Measurements from ENCODE around the gene PFKFB2. TPM values are rescaled to one million over a fixed set of nuclear protein-coding genes. Genes with fewer than 3 reads are reported as not detected.

Gene PFKFB2
- total RNA-seq, 1 donor from 2014 or later = 107 TPM

DNA sequence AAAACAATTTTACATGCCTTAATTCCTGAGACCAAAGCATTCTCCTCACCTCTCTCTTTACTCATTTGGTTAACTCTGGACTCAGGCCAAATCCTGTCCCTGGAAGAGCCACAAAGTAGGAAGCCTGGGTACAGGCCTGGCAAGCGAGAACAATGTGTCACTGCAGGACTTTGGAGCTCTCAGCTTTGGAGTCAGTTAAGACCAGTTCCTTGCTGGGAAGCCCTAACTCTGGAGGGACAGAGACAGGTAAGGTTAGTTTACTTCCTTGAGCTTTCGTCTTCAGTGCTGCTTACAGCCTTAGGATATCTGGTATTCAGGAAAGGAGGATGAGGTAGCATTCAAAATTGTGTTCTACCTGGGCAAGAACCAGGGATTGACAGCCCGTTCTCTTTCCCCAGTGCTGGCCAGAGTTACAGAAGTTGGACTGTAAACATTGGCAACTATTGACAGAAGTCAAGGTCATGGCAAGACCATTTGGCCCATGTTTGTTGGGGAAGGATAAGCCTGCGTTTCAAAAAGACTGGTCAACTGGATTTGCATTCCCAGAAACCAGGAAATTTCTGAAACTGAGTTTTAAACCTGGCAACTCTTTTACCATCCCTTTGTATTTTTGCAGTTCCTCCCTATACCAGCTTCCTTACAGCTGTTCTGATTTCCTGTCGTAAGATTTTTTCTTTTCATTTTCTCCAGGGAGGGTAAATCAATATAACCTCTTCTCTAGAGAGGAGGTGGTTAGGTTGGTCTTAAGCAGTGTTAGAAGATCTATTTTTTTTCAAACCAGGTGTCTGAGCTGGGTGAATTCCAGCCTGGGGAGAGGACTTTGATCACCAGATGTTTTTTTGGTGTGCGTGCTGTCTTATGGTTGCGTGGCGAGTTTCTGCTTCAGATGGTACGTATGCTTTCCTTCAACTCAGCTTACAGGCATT is 35.9 kb downstream of the PFKFB2 start, which contains the start of gene C4BPB:
Gene C4BPB (plus strand): TSS at position 160 of the 926 bp plus-strand sequence. CDS start 672 bp downstream, at position 832.
- Histone ChIP-seq H3K36me3 (no peaks in the 10 kb centered on the region), H3K4me1 (peaks cover 13% of the 10 kb centered on the region), H3K27ac (replicated peaks) (no peak within 1 kb of the TSS), H3K27me3 (ENCODE audit: low read depth) (no peaks in the 10 kb centered on the region), H3K9me3 (replicated peaks) (no peaks in the 10 kb centered on the region), H3K4me3 (no peak within 1 kb of the TSS)
- DNase-seq = no peak
- TF ChIP-seq, protein P1, sequence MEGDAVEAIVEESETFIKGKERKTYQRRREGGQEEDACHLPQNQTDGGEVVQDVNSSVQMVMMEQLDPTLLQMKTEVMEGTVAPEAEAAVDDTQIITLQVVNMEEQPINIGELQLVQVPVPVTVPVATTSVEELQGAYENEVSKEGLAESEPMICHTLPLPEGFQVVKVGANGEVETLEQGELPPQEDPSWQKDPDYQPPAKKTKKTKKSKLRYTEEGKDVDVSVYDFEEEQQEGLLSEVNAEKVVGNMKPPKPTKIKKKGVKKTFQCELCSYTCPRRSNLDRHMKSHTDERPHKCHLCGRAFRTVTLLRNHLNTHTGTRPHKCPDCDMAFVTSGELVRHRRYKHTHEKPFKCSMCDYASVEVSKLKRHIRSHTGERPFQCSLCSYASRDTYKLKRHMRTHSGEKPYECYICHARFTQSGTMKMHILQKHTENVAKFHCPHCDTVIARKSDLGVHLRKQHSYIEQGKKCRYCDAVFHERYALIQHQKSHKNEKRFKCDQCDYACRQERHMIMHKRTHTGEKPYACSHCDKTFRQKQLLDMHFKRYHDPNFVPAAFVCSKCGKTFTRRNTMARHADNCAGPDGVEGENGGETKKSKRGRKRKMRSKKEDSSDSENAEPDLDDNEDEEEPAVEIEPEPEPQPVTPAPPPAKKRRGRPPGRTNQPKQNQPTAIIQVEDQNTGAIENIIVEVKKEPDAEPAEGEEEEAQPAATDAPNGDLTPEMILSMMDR (IDR thresholded peaks at IDR 0.05; ENCODE audit: borderline replicate concordance) = no peak
- intact Hi-C loops (cut with micrococcal nuclease) = no loop called here

DNA sequence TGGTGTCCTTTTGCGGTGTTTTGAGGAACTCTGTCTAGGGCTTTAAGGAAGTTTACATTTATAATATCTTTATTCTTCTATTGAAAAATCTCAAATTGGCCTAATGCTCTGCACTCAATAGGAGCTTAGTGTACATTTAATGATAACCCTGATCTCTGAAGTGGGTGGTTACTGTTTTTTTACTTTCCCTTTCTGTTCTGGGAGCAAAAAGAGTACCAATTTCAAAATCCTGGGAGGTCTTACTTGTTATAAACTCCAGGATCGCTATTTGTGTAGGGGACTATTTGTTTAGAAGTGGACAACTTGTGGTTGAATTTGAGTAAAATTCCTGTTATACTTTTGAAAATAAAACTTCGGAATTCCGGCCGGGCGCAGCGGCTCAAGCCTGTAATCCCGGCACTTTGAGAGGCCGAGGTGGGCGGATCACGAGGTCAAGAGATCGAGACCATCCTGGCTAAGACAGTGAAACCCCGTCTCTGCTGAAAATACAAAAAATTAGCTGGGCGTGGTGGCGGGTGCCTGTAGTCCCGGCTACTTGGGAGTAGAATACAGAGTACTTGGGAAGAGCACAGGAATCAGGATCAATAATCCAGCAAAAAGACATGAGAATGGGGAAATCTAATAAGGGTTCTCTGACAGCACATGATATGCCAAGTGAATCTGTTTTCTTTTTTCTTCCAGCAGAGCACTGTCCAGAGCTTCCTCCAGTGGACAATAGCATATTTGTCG is 36.7 kb downstream of the PFKFB2 start:
- TF ChIP-seq, protein P1 (IDR thresholded peaks at IDR 0.05; ENCODE audit: borderline replicate concordance) = no peak
- no peak overlapping the region for H3K4me3 ChIP-seq
- intact Hi-C loops (cut with micrococcal nuclease) = no loop called here

DNA sequence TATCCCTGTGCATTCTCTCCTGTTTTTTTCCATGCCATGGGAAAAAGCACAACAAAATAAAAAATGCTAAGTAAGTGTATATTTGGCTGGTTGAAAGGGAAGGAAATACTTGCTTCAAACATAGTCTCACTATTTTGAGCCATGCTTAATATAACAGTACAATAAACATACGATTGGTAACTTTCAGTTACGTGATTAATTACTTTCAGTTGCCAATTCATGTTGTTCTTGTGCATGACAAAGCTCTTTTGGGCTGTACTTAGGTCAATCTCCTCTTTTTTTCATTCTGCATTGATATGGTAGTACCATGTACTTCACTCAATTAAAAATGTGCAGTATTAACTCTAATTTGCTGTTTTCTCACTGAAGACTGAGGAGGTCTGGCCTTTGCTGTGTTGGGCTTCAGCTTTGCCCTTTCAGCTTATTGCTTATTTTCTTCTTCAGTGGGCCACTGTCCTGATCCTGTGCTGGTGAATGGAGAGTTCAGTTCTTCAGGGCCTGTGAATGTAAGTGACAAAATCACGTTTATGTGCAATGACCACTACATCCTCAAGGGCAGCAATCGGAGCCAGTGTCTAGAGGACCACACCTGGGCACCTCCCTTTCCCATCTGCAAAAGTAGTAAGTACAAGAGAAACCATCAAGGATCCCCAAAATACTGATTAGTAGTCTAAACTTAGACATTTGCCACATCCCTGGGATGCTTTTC is 38.3 kb downstream of the PFKFB2 start:
- Histone ChIP-seq H3K27me3 (ENCODE audit: low read depth) (peaks cover under 1% of the 10 kb centered on the region), H3K36me3 (no peaks in the 10 kb centered on the region), H3K4me1 (peaks cover 6% of the 10 kb centered on the region), H3K9me3 (replicated peaks) (no peaks in the 10 kb centered on the region), H3K27ac (replicated peaks) (no peak overlapping the region), H3K4me3 (no peak overlapping the region)
- no peak for DNase-seq
- TF ChIP-seq, protein P1 (IDR thresholded peaks at IDR 0.05; ENCODE audit: borderline replicate concordance) = no peak
- intact Hi-C loops (cut with micrococcal nuclease) = no loop called here

More for the DNA sequence above, 36.7 kb downstream of the PFKFB2 start:
- Histone ChIP-seq H3K27me3 (ENCODE audit: low read depth) (no peaks in the 10 kb centered on the region), H3K9me3 (replicated peaks) (no peaks in the 10 kb centered on the region), H3K27ac (replicated peaks) (no peak overlapping the region), H3K36me3 (no peaks in the 10 kb centered on the region), H3K4me1 (peaks cover 9% of the 10 kb centered on the region)
- no peak for DNase-seq

DNA sequence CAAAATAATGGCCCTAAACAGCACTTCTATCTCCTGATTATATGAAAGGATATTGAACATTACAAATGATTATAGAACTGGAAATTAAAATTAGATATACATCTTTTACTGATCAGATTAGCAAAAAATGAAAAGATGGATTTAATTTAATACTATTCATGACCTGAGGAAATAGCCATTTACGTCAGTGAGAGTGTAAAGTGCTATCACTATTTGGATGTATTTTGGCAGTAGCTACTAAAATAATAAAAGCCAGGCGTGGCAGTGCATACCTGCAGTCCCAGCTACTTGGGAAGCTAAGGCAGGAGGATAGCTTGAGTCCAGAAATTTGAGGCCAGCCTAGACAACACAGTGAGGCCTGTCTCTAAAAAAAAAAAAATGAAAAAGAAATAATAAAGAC is 40.9 kb downstream of the PFKFB2 start:
- no peak overlapping the region for H3K27ac ChIP-seq (replicated peaks)
- intact Hi-C loops (cut with micrococcal nuclease) = no loop called here
- H3K27me3 ChIP-seq (ENCODE audit: low read depth) = peaks cover 9% of the 10 kb centered on the region
- H3K9me3 ChIP-seq (replicated peaks) = no peaks in the 10 kb centered on the region
- DNase-seq = no peak
- no peaks in the 10 kb centered on the region for H3K36me3 ChIP-seq
- no peaks in the 10 kb centered on the region for H3K4me1 ChIP-seq
- TF ChIP-seq, protein P1 (IDR thresholded peaks at IDR 0.05; ENCODE audit: borderline replicate concordance) = no peak
- H3K4me3 ChIP-seq = no peak overlapping the region

DNA sequence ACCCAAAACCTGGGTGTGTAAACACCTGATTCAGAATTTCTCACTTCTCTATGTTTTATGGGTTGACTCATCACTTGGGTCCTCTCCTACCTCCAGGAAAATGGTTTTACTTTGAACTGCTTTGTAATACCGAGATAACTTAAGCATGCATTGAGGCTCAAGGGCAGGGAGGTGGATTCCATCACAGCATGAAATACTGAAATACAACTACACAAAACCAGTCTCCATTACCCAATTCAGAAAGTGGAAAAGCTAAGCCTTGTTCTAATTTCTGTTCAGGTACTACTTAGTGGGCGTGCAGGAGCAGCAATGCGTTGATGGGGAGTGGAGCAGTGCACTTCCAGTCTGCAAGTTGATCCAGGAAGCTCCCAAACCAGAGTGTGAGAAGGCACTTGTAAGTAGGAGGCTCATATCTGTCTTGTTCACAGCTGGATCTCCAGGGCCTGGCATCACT is 44.8 kb downstream of the PFKFB2 start:
- Histone ChIP-seq H3K4me3 (no peak overlapping the region), H3K36me3 (no peaks in the 10 kb centered on the region), H3K27ac (replicated peaks) (no peak overlapping the region), H3K9me3 (replicated peaks) (no peaks in the 10 kb centered on the region), H3K4me1 (no peaks in the 10 kb centered on the region), H3K27me3 (ENCODE audit: low read depth) (peaks cover 12% of the 10 kb centered on the region)
- DNase-seq = no peak
- TF ChIP-seq, protein P1 (IDR thresholded peaks at IDR 0.05; ENCODE audit: borderline replicate concordance) = no peak
- intact Hi-C loops (cut with micrococcal nuclease) = no loop called here

Data from left ventricle myocardium inferior (tissue), 1 donor.